CD4-positive, alpha-beta T cell (primary cell): ENCODE data around the gene GPC5. TPM values are rescaled to one million over a fixed set of nuclear protein-coding genes. Genes with fewer than 3 reads are reported as not detected.

Experiments
- ATAC-seq: fragments of 200-7000 bp; cut with Tn5 transposase; one replicate; pipeline ENCODE4 v1.10.0; 2022; ENCODE audit warnings: mild to moderate bottlenecking; ENCODE audit not compliant: poor library complexity
- CTCF ChIA-PET: fragments of 350-600 bp; sonication (Branson Sonifier 250); formaldehyde crosslinking; loops from one replicate; lab custom pipeline; 2021; ENCODE audit warnings: antibody characterized with exemption, inconsistent platforms; lab: Charles Lee
- POLR2A ChIA-PET: fragments of 350-600 bp; sonication (Branson Sonifier 250); formaldehyde crosslinking; loops from one replicate; lab custom pipeline; 2021; ENCODE audit warnings: antibody characterized with exemption, inconsistent platforms; lab: Charles Lee
- DNase-seq, 14 experiments: peaks; one replicate each; pipeline ENCODE4 v3.0.0-alpha.2; 2013 to 2020; ENCODE audit warnings: mixed read lengths in 2 of 14
- H3K27ac ChIP-seq, 2 donors: one replicate each; pipeline versions ENCODE4 v1.5.1 to v1.7.0; 2013; ENCODE audit warnings: low read length in 2 of 2, low read depth in 1 of 2, mild to moderate bottlenecking in 1 of 2
- H3K27me3 ChIP-seq, 2 experiments: 1 replicate in 1 of 2; 2 replicates in 1 of 2; pipeline versions ENCODE4 v1.6.1 to v1.7.0; 2013; ENCODE audit warnings: low read length in 2 of 2, control low read depth in 1 of 2, mild to moderate bottlenecking in 1 of 2, moderate library complexity in 1 of 2; ENCODE audit not compliant: insufficient read depth in 2 of 2, control insufficient read depth in 1 of 2
- H3K36me3 ChIP-seq: one replicate; pipeline ENCODE4 v1.6.1; 2013; ENCODE audit warnings: low read length, control low read depth; ENCODE audit not compliant: insufficient read depth
- H3K4me1 ChIP-seq: one replicate; pipeline ENCODE4 v1.6.1; 2013; ENCODE audit warnings: low read length, control low read depth; ENCODE audit not compliant: insufficient read depth
- H3K4me3 ChIP-seq: one replicate; pipeline ENCODE4 v1.5.1; 2013; ENCODE audit warnings: mild to moderate bottlenecking, low read length, moderate library complexity
- H3K9me3 ChIP-seq, 2 experiments: 1 replicate in 1 of 2; 2 replicates in 1 of 2; pipeline versions ENCODE4 v1.6.1 to v1.7.0; 2013; ENCODE audit warnings: low read length in 2 of 2, mild to moderate bottlenecking in 2 of 2, control low read depth in 1 of 2, moderate library complexity in 1 of 2; ENCODE audit not compliant: control insufficient read depth in 1 of 2, insufficient read depth in 1 of 2
- H3K27ac Mint-ChIP-seq: one replicate; pipeline ENCODE4 v1.8.0; 2020; ENCODE audit warnings: mixed read lengths
- H3K27me3 Mint-ChIP-seq: one replicate; pipeline ENCODE4 v1.8.0; 2021; ENCODE audit warnings: mixed read lengths
- H3K36me3 Mint-ChIP-seq: one replicate; pipeline ENCODE4 v1.8.0; 2021; ENCODE audit warnings: low read depth, mixed read lengths
- H3K4me1 Mint-ChIP-seq: one replicate; pipeline ENCODE4 v1.8.0; 2021; ENCODE audit warnings: low read depth, mixed read lengths
- H3K4me3 Mint-ChIP-seq: one replicate; pipeline ENCODE4 v1.8.0; 2020; ENCODE audit warnings: mild to moderate bottlenecking, mixed read lengths
- H3K9me3 Mint-ChIP-seq: one replicate; pipeline ENCODE4 v1.8.0; 2020; ENCODE audit warnings: mixed read lengths
- intact Hi-C, 2 experiments: fragments of 100-400 bp; cut with DNase I in 1 of 2; cut with micrococcal nuclease in 1 of 2; formaldehyde crosslinking; loops; one replicate each; pipeline versions ENCODE4 v1.15.1 to v1.9.0; 2023 to 2025; cut with DNase I, micrococcal nuclease
- total RNA-seq, 174 experiments: library from RNA in 2 of 174; stranded (reverse) in 2 of 174; gene quantifications; one replicate each; pipeline ENCODE4 v1.2.3 and lab custom pipeline; 2021 to 2026
- TF ChIP-seq, protein P1 (sequence below): fragments of 200-600 bp; IDR thresholded peaks from one replicate; pipeline ENCODE4 v1.8.0; 2022; ENCODE audit warnings: antibody characterized with exemption, mild to moderate bottlenecking

GPC5 gene
- total RNA-seq, 2 experiments from 2014 or later = not detected

DNA sequence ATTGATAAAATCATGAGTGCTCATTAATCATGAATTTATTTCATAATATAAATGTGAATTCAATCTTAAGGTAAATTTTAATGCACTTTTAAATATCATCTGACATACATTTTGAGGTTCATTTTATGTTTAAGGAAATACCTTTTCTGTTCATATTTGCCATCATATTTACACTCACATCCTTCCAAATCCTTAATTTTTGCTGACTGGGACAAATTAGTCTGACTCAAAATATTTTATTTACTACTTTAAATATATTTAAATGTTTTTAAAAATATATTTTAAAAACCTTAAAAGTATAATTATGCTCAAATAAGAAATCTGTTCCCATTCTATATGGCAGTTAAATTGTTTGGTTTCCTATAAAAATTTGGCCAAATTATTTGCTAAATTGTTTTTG is 438.1 kb downstream of the GPC5 start:
- no peaks in the 10 kb centered on the region for H3K27me3 Mint-ChIP-seq
- TF ChIP-seq, protein P1, sequence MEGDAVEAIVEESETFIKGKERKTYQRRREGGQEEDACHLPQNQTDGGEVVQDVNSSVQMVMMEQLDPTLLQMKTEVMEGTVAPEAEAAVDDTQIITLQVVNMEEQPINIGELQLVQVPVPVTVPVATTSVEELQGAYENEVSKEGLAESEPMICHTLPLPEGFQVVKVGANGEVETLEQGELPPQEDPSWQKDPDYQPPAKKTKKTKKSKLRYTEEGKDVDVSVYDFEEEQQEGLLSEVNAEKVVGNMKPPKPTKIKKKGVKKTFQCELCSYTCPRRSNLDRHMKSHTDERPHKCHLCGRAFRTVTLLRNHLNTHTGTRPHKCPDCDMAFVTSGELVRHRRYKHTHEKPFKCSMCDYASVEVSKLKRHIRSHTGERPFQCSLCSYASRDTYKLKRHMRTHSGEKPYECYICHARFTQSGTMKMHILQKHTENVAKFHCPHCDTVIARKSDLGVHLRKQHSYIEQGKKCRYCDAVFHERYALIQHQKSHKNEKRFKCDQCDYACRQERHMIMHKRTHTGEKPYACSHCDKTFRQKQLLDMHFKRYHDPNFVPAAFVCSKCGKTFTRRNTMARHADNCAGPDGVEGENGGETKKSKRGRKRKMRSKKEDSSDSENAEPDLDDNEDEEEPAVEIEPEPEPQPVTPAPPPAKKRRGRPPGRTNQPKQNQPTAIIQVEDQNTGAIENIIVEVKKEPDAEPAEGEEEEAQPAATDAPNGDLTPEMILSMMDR = no peak
- ATAC-seq = no peak
- Histone ChIP-seq H3K4me1 (no peaks in the 10 kb centered on the region), H3K27ac (no peak overlapping the region), H3K4me3 (no peak overlapping the region), H3K36me3 (no peaks in the 10 kb centered on the region), H3K9me3 (no peaks in the 10 kb centered on the region), H3K27me3 (no peaks in the 10 kb centered on the region)
- POLR2A ChIA-PET = no interaction called here
- no peaks in the 10 kb centered on the region for H3K4me1 Mint-ChIP-seq
- no peak overlapping the region for H3K27ac Mint-ChIP-seq
- intact Hi-C loops = no loop called here
- H3K36me3 Mint-ChIP-seq = no peaks in the 10 kb centered on the region
- CTCF ChIA-PET = no interaction called here
- H3K4me3 Mint-ChIP-seq = no peak overlapping the region
- H3K9me3 Mint-ChIP-seq = peaks cover 2% of the 10 kb centered on the region
- no peak for DNase-seq

DNA sequence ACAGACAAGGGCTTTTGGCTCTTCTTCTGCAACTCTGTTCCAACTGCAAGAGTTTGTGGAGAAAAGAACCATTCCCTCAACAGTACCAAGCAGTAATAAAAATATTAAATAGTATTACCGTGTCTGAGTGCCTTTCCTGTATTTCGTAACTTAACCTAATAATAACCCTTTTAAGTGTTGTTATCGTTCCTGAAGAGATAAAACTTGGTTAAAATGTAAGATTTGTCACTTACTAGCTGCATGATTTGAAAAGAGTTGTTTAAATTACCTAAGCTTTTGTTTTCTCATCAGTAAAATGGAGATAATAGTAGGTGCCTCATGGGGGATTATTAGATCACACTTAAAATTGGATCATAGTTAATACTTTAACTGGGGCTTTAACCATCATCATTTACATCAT is 447.2 kb downstream of the GPC5 start:
- no peaks in the 10 kb centered on the region for H3K27me3 ChIP-seq
- Mint-ChIP-seq H3K27me3 (no peaks in the 10 kb centered on the region), H3K4me3 (no peak overlapping the region), H3K4me1 (no peaks in the 10 kb centered on the region), H3K36me3 (no peaks in the 10 kb centered on the region), H3K27ac (no peak overlapping the region), H3K9me3 (peaks cover 6% of the 10 kb centered on the region)
- H3K4me3 ChIP-seq = no peak overlapping the region
- ATAC-seq = no peak
- H3K27ac ChIP-seq = no peak overlapping the region
- H3K36me3 ChIP-seq = no peaks in the 10 kb centered on the region
- ChIA-PET CTCF (no interaction called here), POLR2A (no interaction called here)
- TF ChIP-seq, protein P1 = no peak
- H3K4me1 ChIP-seq = no peaks in the 10 kb centered on the region
- intact Hi-C loops = no loop called here
- peaks cover 0 to 4% of the 10 kb centered on the region in 2 experiments for H3K9me3 ChIP-seq
- no peak for DNase-seq

- no peaks in the 10 kb centered on the region for H3K36me3 Mint-ChIP-seq
- TF ChIP-seq, protein P1 = no peak
- DNase-seq (no peak), ATAC-seq (no peak)
- POLR2A ChIA-PET = no interaction called here
- no peak overlapping the region for H3K27ac Mint-ChIP-seq
- intact Hi-C loops = no loop called here
- no peaks in the 10 kb centered on the region for H3K4me1 Mint-ChIP-seq
- Histone ChIP-seq H3K9me3 (no peaks in the 10 kb centered on the region), H3K4me1 (no peaks in the 10 kb centered on the region), H3K27me3 (no peaks in the 10 kb centered on the region), H3K36me3 (no peaks in the 10 kb centered on the region), H3K27ac (no peak overlapping the region), H3K4me3 (no peak overlapping the region)
- CTCF ChIA-PET = no interaction called here
- H3K9me3 Mint-ChIP-seq = no peaks in the 10 kb centered on the region
- no peak overlapping the region for H3K4me3 Mint-ChIP-seq
- H3K27me3 Mint-ChIP-seq = no peaks in the 10 kb centered on the region
These were observed 465.3 kb downstream of the GPC5 start for GRCh38 chr13:91863699-91864098.
